Activated CD8-positive, alpha-beta memory T cell treated with anti-CD3 and anti-CD28 coated beads for 4 hours (primary cell): ENCODE results near the gene NBR1.
"Not testable (repeated sequence)": the region's sequence is repeated elsewhere in the genome, so short reads cannot be mapped to it uniquely, and the experiment has no call there.

ENCODE experiments used
- DNase-seq, 2 donors: peaks; one replicate each; pipeline ENCODE4 v3.0.0-alpha.2; 2020; ENCODE audit warnings: low read depth in 2 of 2

NBR1 gene, protein sequence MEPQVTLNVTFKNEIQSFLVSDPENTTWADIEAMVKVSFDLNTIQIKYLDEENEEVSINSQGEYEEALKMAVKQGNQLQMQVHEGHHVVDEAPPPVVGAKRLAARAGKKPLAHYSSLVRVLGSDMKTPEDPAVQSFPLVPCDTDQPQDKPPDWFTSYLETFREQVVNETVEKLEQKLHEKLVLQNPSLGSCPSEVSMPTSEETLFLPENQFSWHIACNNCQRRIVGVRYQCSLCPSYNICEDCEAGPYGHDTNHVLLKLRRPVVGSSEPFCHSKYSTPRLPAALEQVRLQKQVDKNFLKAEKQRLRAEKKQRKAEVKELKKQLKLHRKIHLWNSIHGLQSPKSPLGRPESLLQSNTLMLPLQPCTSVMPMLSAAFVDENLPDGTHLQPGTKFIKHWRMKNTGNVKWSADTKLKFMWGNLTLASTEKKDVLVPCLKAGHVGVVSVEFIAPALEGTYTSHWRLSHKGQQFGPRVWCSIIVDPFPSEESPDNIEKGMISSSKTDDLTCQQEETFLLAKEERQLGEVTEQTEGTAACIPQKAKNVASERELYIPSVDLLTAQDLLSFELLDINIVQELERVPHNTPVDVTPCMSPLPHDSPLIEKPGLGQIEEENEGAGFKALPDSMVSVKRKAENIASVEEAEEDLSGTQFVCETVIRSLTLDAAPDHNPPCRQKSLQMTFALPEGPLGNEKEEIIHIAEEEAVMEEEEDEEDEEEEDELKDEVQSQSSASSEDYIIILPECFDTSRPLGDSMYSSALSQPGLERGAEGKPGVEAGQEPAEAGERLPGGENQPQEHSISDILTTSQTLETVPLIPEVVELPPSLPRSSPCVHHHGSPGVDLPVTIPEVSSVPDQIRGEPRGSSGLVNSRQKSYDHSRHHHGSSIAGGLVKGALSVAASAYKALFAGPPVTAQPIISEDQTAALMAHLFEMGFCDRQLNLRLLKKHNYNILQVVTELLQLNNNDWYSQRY

DNA sequence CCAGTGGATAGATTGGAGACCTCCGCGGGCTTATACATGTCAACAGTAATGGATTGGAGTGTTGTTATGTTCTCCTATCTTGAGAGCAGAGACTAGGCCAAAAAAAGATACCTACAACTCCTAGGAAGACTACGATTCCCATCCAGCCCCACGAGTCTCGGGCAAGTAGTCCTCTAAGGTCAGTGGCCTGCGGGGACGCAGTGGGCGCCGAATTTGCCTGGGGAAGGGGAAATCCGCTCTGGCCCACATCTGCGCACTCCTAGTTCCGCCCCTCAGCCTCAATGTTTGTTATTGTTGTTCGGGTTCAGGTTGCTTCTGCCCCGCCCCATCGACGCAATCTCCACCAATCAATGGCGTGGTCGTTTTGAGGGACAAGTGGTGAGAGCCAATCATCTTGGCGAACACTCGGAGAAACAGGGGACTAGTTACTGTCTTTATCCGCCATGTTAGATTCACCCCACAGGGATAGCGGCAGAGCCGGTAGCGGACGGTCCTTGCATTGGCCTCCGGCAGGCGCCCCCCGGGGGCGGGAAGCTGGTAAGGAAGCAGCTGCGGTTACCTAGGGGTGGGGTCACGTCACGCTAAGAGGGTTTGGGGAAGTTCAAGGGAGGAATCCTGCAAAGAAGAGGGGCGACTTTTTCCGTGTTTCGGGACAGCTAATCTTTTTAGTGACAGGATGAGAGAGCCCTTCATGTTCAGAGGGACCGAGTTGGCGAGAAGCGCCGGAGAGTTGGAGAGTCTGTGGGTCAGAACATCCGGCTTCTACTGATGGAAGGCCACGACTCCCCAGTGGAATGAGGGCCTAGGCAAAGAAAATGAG lies at the start of gene NBR1:
TSS of gene NBR1 (plus strand) at position 449 of the 820 bp plus-strand sequence. CDS start 4,586 bp downstream, outside the sequence.
- DNase-seq: peak; percentile 89 to 93

GRCh38 chr17:43125133-43125966 lies 45.7 kb upstream of the NBR1 start, which contains the start of gene BRCA1:
BRCA1 (minus strand) TSS chr17:43125364; CDS start chr17:43124096, 1,268 bp downstream.
- DNase-seq: peak; percentile 84 to 88

DNA sequence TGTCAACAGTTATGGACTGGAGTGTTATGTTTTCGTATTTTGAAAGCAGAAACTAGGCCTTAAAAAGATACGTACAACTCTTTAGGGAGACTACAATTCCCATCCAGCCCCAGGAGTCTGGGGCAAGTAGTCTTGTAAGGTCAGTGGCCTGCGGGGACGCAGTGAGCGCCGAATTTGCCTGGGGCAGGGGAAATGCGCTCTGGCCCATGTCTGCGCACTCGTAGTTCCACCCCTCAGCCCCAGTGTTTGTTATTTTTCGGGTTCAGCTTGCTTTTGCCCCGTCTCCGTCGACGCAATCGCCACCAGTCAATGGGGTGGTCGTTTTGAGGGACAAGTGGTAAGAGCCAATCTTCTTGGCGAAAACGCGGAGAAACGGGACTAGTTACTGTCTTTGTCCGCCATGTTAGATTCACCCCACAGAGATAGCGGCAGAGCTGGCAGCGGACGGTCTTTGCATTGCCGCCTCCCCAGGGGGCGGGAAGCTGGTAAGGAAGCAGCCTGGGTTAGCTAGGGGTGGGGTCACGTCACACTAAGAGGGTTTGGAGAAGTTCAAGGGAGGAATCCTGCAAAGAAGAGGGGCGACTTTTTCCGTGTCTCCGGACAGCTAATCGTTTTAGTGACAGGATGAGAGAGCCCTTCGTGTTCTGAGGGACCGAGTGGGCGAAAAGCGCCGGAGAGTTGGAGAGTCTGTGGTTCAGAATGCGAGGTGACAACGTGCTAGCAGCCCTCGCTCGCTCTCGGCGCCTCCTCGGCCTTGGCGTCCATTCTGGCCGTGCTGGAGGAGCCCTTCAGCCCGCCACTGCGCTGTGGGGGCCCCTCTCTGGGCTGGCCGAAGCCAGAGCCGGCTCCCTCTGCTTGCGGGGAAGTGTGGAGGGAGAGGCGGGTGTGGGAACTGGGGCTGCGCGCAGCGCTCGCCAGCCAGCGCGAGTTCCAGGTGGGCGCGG lies 44.8 kb upstream of the NBR1 start:
- no peak for DNase-seq

DNA sequence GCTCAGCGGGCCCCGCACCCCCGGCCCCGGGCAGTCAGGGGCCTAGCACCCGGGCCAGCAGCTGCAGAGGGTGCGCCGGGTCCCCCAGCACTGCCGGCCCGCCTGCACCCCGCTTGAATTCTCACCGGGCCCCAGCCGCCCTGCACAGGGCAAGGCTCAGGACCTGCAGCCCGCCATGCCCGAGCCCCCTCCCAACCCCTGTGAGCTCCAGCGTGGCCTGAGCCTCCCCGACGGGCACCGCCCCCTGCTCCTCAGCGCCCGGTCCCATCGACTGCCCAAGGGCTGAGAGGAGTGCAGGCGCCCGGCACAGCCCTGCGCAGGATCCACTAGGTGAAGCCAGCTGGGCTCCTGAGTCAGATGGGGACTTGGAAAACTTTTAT lies 44.1 kb upstream of the NBR1 start:
- DNase-seq: no peak

DNA sequence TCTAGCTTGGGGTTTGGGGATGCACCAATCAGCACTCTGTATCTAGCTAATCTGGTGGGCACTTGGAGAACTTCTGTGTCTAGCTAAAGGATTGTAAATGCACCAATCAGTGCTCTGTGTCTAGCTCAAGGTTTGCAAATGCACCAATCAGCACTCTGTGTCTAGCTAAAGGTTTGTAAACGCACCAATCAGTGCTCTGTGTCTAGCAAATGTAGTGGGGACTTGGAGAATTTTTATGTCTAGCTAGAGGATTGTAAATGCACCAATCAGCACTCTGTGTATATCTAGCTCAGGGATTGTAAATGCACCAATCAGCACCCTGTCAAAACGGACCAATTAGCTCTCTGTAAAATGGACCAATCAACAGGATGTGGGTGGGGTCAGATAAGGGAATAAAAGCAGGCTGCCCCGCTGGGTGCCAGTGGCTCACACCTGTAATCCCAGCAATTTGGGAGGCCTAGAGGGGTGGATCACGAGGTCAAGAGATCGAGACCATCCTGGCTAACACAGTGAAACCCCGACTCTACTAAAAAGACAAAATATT lies 43.6 kb upstream of the NBR1 start:
- not testable (repeated sequence) for DNase-seq

- DNase-seq: no peak
Observed at GRCh38 chr17:43129671-43130010, 41.4 kb upstream of the NBR1 start.

GRCh38 chr17:43132117-43132516 lies 38.9 kb upstream of the NBR1 start:
- DNase-seq: no peak

DNA sequence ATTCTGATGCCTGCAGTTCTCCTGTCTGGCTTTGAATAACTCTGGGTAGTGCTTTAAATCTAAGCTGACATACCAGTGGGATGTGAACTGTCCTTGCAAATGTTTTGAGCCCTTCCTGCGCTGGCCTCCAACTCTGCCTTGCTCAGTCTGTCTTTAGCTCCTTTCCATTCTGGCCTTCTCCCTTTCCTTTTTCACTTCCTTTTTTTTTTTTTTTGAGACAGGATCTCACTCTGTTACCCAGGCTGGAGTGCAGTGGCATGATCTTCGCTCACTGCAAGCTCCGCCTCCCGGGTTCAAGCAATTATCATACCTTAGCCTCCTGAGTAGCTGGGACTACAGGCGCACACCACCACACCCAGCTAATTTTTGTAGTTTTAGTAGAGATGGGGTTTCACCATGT lies 37.6 kb upstream of the NBR1 start:
- not testable (repeated sequence) for DNase-seq

DNA sequence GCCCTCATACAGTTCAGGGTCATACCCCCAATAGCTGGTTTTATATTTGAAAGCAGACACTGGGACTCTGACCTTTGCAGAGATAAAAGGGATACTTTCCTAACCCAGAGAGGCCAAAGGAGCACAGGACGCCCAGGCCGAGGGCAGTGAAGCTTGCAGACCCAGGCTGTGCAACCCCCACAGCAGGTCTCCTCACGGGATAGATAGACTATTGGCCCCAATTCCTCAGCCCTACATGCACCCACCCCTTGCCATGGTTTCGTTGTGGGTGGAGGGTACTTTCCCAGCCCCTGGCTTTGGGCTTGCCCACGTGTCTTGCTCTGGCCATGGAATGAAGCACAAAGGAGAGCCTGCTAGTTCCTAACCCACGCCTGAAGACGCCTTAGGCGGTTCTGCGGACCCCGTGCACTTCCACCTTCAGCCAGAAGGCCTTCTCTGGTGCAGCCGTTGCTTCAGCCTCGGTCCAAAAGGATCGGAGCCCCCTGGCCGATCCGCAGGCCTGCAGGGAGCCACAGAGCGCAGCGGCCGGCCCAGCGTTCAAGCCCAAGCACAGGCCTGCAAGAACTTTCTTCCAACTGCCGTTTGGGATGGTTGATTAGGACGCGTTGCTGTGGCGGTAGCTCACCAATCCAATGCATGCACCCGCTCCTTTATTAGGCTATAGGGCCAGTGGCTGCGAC lies 36.1 kb upstream of the NBR1 start:
- DNase-seq: no peak

DNA sequence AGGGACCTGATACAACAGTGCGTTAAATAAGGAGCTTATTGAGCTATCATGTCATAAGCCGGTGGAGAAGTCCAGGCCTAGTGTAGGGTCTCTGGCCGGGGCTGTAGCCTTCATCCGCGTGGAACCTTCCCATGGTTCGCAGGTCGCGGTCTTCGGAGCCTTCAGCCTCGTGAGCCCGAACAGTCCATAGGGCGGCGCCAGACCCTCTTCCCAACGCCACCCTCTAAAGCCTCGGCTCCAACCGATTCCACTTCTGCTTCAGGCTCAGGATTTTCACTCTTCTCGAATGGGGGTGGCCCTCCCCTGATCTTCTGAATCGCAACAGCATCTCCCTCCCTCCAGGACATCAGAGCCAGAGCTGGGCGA lies 35.6 kb upstream of the NBR1 start:
- DNase-seq: no peak

GRCh38 chr17:43136574-43136973 lies 34.4 kb upstream of the NBR1 start:
- DNase-seq: not testable (repeated sequence)

DNA sequence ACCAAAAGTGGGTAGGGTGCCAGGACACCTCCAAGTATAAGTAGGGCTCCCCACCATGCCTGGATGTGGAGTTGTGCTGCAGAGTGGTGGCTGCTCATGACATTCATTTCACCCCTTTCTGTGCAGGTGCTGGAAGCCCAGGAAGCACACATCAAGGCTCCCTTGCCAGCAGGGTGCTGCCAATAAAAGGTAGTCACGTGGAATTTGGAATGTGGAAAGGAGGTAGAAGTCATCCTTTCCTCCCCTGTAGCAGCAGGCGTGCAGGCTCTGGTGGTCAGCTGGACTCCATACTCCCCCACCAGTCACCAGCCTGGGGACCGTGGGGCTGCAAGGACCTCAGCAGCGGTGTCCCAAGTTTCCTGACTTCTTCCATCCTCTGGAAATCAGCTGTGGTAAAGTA lies 32.5 kb upstream of the NBR1 start:
- DNase-seq: not testable (repeated sequence)

DNA sequence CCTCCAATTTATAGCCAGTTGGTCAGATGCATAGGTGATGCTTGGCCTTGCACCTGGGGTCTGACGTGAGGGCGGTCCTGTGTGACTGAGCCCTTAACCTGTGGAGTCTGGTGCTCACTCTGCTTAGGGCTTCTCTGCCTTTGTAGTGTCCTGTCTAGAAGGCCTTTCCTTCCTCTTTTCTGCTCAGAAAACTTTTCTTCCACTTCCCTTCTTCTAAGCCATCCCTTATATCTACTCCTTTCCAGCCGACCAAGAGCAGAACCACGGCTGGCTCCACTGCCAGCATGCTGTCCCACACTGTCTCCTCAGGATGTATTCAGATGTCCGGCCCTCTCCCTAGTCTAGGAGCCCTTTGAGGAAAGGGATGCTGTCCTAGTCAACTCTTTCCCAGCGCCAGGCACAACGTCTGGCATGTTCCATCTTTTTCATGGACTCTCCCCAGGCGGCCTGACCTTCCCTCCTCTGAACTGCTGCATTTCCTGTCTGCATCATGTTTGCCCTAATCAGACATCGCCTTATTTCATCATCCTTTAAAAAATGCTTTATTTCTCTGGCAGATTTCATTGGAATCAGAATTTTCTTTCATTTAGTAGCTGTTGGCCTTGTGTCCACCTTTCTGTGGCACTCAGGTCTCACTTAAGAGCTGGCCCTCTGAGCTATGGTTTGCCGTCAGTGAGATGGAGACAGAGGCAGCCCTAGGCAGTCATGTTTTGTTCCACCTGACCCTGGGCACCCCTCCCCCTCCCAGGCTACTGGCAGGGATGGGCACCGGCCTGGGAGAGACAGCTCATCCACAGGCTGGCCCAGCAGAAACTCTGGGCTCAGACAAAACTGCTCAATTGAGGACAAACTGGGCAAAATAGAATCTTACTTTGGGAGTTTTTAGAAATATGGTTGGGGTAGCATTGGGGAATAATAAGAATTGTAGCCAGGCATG lies 30.4 kb upstream of the NBR1 start:
- no peak for DNase-seq

GRCh38 chr17:43142153-43142552 lies 28.9 kb upstream of the NBR1 start:
- DNase-seq: no peak

DNA sequence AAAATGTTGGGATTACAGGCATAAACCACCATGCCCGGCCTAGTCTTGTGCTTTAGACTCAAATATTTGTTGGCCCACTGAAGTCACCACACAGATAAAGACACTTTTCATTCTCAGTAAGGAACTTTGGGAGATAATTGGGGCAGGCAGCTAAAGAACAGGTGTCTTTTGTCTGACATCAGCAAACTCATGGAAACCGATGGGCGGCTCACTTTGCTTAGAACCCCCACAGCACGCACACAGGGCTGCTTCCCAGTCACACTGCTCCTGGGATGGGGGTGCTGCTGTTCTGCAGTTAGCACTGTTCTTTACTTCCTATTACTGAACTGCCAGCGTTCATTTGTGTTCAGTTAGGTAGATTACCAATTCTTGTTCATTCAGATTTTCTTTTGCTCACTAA lies 27.8 kb upstream of the NBR1 start:
- DNase-seq: no peak

- DNase-seq: no peak
Observed at GRCh38 chr17:43146649-43147048, 24.4 kb upstream of the NBR1 start.

DNA sequence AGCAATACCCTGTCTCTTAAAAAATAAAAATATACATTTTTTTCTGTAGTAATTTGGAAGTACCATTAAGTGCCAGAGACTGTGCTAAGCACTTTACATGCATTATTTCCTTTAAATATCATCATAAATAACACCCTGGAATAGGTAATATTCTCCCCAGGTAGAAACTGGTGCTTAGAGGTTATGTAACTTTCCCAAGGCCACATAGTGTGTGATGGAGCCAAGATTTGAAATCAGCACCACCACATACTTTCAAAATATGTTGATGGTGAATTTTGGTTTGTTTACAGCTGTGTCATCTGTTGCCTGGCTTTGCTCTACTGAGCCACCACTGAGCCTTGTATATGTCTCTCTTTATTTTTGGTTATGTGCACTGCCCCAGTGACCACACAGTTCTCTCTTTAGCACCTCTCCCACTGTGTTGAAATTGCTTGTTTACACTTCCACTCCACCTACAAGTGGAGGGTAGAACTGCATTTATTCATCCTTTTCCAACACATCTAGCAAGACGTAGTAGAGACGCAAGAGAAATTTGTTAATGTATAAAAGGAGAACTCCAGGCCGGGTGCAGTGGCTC lies 19.0 kb upstream of the NBR1 start:
- no peak for DNase-seq
